GM19455 (cell line): ENCODE results near the gene BSND.

Source experiments
- ATAC-seq: cut with Tn5 transposase; IDR thresholded peaks from one replicate; pipeline ENCODE4 v1.9.1; 2021; ENCODE audit not compliant: unreplicated experiment

BSND gene

DNA sequence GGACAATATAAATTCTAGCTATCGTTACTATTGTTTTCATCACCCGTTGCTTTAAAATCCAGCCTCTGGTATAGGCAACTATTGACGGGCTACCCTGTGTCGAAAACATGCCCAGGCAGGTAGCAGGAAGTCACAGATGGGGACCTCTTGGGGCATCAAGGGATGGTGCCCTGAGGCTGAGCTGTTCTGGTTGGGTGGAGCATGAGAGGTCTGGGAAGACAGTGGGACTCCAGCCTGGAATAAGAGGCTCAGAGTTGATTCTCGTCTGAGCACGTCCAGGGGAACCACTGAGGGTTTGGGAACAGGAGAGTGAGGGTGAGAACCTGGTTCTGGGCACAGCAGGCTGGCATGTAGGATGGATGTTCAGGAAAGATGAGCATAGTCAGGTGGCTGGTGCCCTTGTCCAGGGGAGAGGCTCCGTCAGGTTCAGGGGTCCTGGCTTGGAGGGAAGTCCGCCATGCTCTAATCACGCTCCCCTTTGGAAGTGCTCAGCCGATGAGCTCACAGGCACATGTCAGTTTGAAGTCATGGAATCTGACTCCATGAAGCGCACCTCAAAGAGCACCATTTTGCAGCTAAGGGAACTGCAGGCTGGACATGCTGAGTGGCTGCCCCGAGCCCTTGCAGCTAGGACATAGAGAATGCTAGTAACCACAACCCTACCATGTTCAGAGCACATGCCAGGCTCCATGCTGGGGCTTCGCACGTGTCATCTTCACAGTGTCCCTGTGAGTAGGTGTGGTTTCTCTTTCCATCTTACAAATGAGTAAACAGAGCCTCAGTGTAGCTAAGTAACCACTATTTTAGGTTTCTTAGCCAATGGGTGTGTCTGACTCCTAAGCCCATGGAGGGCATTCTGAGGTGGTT lies 61.6 kb downstream of the BSND start:
- no peak for ATAC-seq

DNA sequence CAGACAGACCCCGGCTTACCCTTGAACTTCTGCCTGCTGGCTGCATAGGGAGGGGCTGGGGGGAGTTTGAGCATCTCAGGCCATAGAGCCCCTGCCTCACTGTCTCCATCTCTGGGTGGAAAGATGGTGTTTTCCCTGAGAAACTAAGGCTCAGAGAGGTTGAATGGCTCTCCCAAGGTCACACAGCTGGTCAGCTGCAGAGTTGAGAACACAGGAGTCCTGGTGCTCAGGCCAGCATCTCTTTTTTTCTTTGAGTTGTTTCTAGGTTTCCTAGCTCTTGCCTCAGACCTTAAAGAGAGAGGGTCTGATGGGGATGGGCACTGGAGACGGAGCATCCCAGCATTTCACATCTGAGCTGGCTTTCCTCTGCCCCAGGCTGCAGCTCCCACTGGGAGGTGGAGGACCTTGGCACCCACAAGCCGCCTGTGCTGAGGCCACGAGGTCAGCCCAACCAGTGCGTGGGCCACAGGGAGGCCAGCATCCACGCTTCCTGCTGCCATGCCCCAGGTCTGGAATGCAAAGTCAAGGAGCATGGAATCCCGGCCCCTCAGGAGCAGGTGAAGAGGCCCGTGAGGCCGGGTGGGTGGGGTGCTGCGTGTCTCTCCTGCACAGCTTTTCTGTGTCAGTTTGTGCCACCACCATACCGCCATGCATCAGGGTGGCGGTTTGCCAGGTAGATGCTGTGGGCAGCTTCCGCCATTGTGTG lies 62.4 kb downstream of the BSND start:
- ATAC-seq: no peak
